Testis (tissue), 2 donors: ENCODE data around the gene STX18.

Source experiments
- CTCF ChIP-seq, 3 experiments: fragments of 450-650 bp in 2 of 3; fragments of 200-600 bp in 1 of 3; sonication (generic) in 1 of 3; IDR thresholded peaks; one replicate each; pipeline ENCODE4 v1.5.1; 2016 to 2019; ENCODE audit warnings: antibody characterized with exemption in 3 of 3, mild to moderate bottlenecking in 2 of 3, moderate library complexity in 1 of 3
- POLR2A ChIP-seq: fragments of 450-650 bp; IDR thresholded peaks from one replicate; pipeline ENCODE4 v1.6.1; 2017; ENCODE audit warnings: antibody characterized with exemption, mild to moderate bottlenecking, moderate library complexity

GRCh38 chr4:4541040-4541631, 712 bp downstream of the STX18 start:
- no peak for TF ChIP-seq CTCF (IDR thresholded peaks at IDR 0.05)
- TF ChIP-seq POLR2A = no peak
